IPS-20b (cell line): Measurements from ENCODE around the gene GABRG3.

ENCODE experiments used
- H3K27ac ChIP-seq: one replicate; pipeline ENCODE4 v1.5.1; 2013; ENCODE audit warnings: low read length
- H3K27me3 ChIP-seq: 2 replicates; pipeline ENCODE4 v1.6.1; 2013; ENCODE audit warnings: mild to moderate bottlenecking, low read length, inconsistent platforms; ENCODE audit not compliant: insufficient read depth
- H3K36me3 ChIP-seq: 2 replicates; pipeline ENCODE4 v1.6.1; 2013; ENCODE audit warnings: low read depth, mild to moderate bottlenecking, inconsistent platforms, low read length, moderate library complexity; ENCODE audit not compliant: insufficient read depth
- H3K4me1 ChIP-seq: 2 replicates; pipeline ENCODE4 v1.6.1; 2013; ENCODE audit warnings: mild to moderate bottlenecking, control low read depth, inconsistent platforms, low read length, moderate library complexity; ENCODE audit not compliant: insufficient read depth
- H3K4me3 ChIP-seq: 2 replicates; pipeline ENCODE4 v1.5.1; 2013; ENCODE audit warnings: mild to moderate bottlenecking, low read length, inconsistent platforms
- H3K9ac ChIP-seq: 2 replicates; pipeline ENCODE4 v1.6.1; 2013; ENCODE audit warnings: low read depth, mild to moderate bottlenecking, inconsistent platforms, low read length, moderate library complexity
- H3K9me3 ChIP-seq: 2 replicates; pipeline ENCODE4 v1.6.1; 2013; ENCODE audit warnings: mild to moderate bottlenecking, low read depth, low read length, inconsistent platforms; ENCODE audit not compliant: insufficient read depth

The GABRG3 gene

DNA sequence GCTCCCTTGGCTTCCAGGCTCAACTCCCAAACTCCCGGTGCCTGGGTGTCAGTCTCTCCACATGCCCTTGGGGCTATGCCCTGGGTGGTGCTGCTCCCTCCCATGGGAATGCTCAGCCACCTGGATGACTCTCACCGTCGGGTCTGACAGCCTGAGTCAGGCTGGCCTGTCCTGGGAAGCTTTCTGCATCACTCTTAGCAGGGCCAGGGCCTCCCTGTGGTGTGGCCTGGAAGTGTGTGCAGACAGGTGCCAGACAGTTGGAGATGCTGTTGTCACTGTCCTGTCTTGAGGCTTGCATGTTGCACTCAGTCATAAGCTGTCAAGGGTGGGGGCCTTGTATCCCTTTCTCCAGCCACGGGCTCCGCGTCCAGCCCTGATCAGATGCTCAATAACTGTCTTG lies 71.7 kb downstream of the GABRG3 start:
- no peak overlapping the region for H3K4me3 ChIP-seq
- H3K27ac ChIP-seq = no peak overlapping the region
- H3K9me3 ChIP-seq = no peaks in the 10 kb centered on the region
- no peaks in the 10 kb centered on the region for H3K27me3 ChIP-seq
- H3K4me1 ChIP-seq = no peaks in the 10 kb centered on the region
- no peaks in the 10 kb centered on the region for H3K36me3 ChIP-seq
- no peak overlapping the region for H3K9ac ChIP-seq

GRCh38 chr15:27043770-27044169 lies 72.8 kb downstream of the GABRG3 start:
- Histone ChIP-seq H3K9me3 (no peaks in the 10 kb centered on the region), H3K27me3 (no peaks in the 10 kb centered on the region), H3K4me3 (no peak overlapping the region), H3K27ac (no peak overlapping the region), H3K4me1 (no peaks in the 10 kb centered on the region), H3K9ac (no peak overlapping the region), H3K36me3 (no peaks in the 10 kb centered on the region)

- Histone ChIP-seq H3K4me3 (no peak overlapping the region), H3K9ac (no peak overlapping the region), H3K9me3 (no peaks in the 10 kb centered on the region), H3K27me3 (no peaks in the 10 kb centered on the region), H3K27ac (no peak overlapping the region), H3K36me3 (no peaks in the 10 kb centered on the region), H3K4me1 (no peaks in the 10 kb centered on the region)
Measured at GRCh38 chr15:27045796-27046195, 74.8 kb downstream of the GABRG3 start.

DNA sequence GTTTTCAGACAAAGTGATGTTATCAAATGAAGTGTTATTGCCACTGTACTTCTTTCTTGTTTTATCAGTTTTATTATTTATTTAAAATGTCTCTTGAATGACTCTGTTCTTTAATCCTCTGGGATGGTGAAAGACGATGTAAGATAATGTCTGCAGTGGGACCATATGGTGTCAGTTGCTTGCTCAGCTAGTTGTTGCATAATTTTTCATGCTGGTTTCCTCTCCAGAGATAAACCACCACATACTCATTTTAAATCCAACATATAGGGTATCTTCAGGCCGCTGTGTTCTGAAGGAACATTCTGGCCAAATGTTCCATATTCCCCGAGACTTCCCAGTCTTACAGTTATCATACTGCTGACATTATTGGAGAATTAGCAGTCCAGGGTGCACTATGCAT lies 75.9 kb downstream of the GABRG3 start:
- Histone ChIP-seq H3K27me3 (no peaks in the 10 kb centered on the region), H3K4me3 (no peak overlapping the region), H3K36me3 (no peaks in the 10 kb centered on the region), H3K27ac (no peak overlapping the region), H3K9me3 (no peaks in the 10 kb centered on the region), H3K4me1 (no peaks in the 10 kb centered on the region), H3K9ac (no peak overlapping the region)

DNA sequence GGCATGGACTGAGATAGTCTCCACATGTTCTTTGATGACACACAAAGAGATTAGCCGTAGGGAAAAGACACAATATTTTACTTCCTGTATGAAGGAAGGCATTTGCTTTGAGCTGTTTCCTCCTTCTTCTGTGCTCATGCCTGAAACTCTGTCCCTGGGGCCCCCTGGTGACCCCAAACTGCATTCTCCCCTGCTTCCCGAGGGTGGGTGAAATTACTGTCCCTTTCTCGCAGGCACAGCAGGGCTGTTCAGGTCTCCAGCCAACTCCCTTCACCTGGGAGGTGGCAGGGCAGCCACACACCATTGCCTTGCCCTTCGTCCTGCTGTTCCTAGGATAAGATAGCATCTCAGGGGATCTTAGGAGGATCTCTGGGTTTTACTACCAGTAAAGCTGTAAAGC lies 79.2 kb downstream of the GABRG3 start:
- Histone ChIP-seq H3K27ac (no peak overlapping the region), H3K27me3 (no peaks in the 10 kb centered on the region), H3K9ac (no peak overlapping the region), H3K9me3 (no peaks in the 10 kb centered on the region), H3K4me3 (no peak overlapping the region), H3K36me3 (no peaks in the 10 kb centered on the region), H3K4me1 (no peaks in the 10 kb centered on the region)

- Histone ChIP-seq H3K4me1 (no peaks in the 10 kb centered on the region), H3K27me3 (no peaks in the 10 kb centered on the region), H3K27ac (no peak overlapping the region), H3K36me3 (no peaks in the 10 kb centered on the region), H3K9me3 (no peaks in the 10 kb centered on the region), H3K9ac (no peak overlapping the region), H3K4me3 (no peak overlapping the region)
Measured at GRCh38 chr15:27054426-27054825, 83.4 kb downstream of the GABRG3 start.

DNA sequence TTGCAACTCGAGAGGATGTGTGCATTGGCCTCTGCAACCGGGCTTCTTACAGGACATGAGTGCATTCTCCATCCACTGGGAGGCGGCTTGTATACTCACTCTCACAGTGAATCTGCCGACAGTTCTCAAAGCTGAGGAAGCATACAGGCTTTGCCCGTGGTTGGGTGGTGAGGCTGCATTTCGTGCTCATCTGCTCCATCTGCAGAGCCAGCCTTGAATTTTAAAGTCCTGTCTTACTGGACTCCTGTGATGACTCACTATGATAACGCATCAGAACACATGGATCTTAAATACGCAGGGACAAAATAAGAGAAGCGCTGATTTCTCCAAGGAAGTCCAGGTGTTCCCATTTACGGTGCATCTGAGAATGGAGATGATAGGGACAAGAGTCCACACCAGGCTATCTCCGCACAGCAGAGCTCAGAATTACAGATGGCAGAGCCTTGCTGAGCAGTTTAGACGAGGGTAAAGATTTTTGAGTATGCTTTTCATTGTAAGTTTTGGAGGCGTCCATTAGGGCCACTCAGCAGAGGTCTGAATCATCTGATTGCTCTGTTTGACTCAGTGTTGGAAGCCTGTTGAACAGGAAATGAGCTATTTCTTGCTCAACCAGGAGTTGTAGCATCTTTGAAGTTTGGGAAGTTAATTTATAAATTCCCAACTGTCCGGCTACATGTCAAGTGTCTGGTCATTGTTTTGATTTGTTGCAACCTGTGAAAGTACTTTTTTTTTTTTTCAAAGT lies 87.1 kb downstream of the GABRG3 start:
- no peak overlapping the region for H3K4me3 ChIP-seq
- H3K27ac ChIP-seq = no peak overlapping the region
- H3K36me3 ChIP-seq = no peaks in the 10 kb centered on the region
- no peak overlapping the region for H3K9ac ChIP-seq
- H3K27me3 ChIP-seq = no peaks in the 10 kb centered on the region
- H3K4me1 ChIP-seq = no peaks in the 10 kb centered on the region
- no peaks in the 10 kb centered on the region for H3K9me3 ChIP-seq

DNA sequence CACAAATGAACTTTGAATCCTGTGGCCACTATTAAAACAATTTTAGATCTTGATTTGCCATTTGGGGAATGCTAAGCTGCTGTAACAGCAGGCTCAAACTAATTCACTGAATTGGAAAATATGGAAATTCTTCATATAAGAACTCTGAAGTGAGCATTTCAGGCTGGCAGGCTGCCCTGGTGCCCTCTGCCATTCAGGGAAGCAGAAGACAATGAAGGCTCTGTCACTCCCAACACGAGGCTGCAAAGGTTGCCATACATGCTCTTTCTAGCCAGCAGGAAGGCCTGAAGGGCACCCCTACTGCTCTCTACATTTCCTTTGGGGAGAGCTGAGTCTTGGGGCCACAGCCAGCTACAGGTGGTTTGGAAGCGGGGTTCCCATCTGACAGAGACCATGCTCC lies 88.0 kb downstream of the GABRG3 start:
- no peaks in the 10 kb centered on the region for H3K27me3 ChIP-seq
- no peak overlapping the region for H3K27ac ChIP-seq
- H3K4me3 ChIP-seq = no peak overlapping the region
- H3K4me1 ChIP-seq = no peaks in the 10 kb centered on the region
- no peak overlapping the region for H3K9ac ChIP-seq
- no peaks in the 10 kb centered on the region for H3K36me3 ChIP-seq
- H3K9me3 ChIP-seq = no peaks in the 10 kb centered on the region

DNA sequence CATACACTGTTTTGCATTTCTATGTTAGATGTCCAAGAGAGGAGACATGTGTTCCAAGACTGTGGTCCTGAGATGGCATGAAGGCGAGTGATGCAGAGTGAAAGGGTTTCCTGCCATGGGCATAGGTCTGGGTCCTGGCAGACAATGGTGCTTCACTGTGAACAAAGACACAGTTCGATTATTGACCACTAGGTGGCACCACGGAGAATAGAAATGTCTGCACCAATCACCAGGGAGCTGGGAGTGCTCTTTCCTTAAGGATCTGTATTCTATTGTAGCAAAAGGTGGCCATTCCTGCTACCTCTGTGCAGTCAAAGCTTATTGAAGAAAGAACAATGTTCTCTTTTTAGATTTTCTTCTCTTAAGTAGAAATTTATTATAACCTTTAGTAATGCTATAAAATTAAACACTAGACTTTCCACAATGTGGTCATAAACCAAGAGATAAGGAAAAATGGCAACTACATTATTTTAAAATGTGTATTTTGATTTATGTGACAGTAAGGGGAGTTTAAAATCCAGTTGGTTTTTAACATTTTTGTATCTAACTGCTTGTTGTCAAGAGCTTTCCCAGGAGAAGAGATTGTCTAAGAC lies 88.7 kb downstream of the GABRG3 start:
- H3K9ac ChIP-seq = no peak overlapping the region
- no peak overlapping the region for H3K27ac ChIP-seq

DNA sequence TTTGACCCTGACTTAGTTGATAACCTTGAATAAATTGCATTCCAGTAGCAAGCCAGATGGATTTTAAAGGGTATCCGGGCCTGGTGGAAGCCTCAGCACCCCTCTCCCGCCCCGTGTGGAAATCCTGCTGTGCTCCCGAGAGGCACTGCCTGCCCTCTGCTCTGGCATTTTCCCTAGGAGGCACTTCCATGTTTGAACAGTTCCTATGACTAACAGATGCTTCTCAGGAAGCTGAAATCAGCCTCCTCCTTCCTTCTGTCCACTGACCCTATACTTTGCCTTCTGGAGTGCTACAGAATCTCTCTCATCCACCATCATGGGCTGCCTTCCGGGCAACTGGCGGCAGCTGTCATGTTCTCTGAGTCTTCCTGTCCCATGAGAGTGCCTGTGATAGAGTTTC lies 90.8 kb downstream of the GABRG3 start:
- Histone ChIP-seq H3K27me3 (no peaks in the 10 kb centered on the region), H3K9me3 (no peaks in the 10 kb centered on the region), H3K9ac (no peak overlapping the region), H3K27ac (no peak overlapping the region), H3K4me1 (no peaks in the 10 kb centered on the region), H3K36me3 (no peaks in the 10 kb centered on the region), H3K4me3 (no peak overlapping the region)

More for the DNA sequence above, 88.7 kb downstream of the GABRG3 start:
- Histone ChIP-seq H3K36me3 (no peaks in the 10 kb centered on the region), H3K9me3 (no peaks in the 10 kb centered on the region), H3K4me1 (no peaks in the 10 kb centered on the region), H3K4me3 (no peak overlapping the region), H3K27me3 (no peaks in the 10 kb centered on the region)

DNA sequence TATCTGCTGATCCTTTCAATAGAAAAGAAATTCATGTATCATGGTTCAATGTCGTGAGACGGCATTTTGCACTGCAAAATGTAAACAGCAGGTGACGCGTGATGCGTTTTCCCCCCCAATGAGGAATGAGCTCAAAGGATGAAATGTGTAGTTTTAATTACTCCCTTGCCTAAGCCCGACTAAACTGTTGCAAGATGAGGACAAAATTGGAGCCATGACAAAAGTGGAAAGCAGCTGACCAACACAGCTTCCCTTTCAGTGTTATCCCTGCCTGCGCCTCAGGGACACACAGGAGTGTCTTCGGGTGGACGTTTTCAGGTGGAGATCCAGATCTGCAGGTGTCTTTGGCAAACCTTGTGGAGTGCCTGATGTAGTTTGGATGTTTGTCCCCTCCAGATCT lies 92.0 kb downstream of the GABRG3 start:
- no peaks in the 10 kb centered on the region for H3K36me3 ChIP-seq
- H3K27me3 ChIP-seq = no peaks in the 10 kb centered on the region
- H3K4me1 ChIP-seq = no peaks in the 10 kb centered on the region
- H3K9ac ChIP-seq = no peak overlapping the region
- H3K9me3 ChIP-seq = peaks cover 1% of the 10 kb centered on the region; the same call in 1 of the 2 replicates
- H3K4me3 ChIP-seq = no peak overlapping the region
- H3K27ac ChIP-seq = no peak overlapping the region

GRCh38 chr15:27064080-27064479 lies 93.1 kb downstream of the GABRG3 start:
- Histone ChIP-seq H3K4me3 (no peak overlapping the region), H3K9ac (no peak overlapping the region), H3K36me3 (no peaks in the 10 kb centered on the region), H3K27me3 (no peaks in the 10 kb centered on the region), H3K27ac (no peak overlapping the region), H3K9me3 (peaks cover 5% of the 10 kb centered on the region; the same call in 1 of the 2 replicates), H3K4me1 (no peaks in the 10 kb centered on the region)
